ENCODE results near the gene DNAJB6. TPM values are rescaled to one million over a fixed set of nuclear protein-coding genes. Genes with fewer than 3 reads are reported as not detected.

The DNAJB6 gene
- polyA plus RNA-seq, 1 experiment: 105 TPM

GRCh38 chr7:157410831-157411556 lies 74.2 kb downstream of the DNAJB6 start:
- H3K27me3 ChIP-seq (ENCODE audit: control insufficient read depth, insufficient read depth, low read length): no peaks in the 10 kb centered on the region
- ChIA-PET CTCF (no interaction called here), POLR2A (no interaction called here)
- no peak for DNase-seq (ENCODE audit: low read depth)
- no peak overlapping the region for H3K4me3 ChIP-seq (ENCODE audit: low read depth, low read length)
- H3K36me3 ChIP-seq (ENCODE audit: control insufficient read depth, insufficient read depth, low read length): peaks cover 21% of the 10 kb centered on the region
- TF ChIP-seq CTCF (IDR thresholded peaks at IDR 0.05; ENCODE audit: insufficient read depth, low read depth, low read length): no peak

GRCh38 chr7:157411580-157411979 lies 74.8 kb downstream of the DNAJB6 start:
- no peak for DNase-seq (ENCODE audit: low read depth)
- TF ChIP-seq CTCF (IDR thresholded peaks at IDR 0.05; ENCODE audit: insufficient read depth, low read depth, low read length): no peak
- ChIA-PET CTCF (no interaction called here), POLR2A (no interaction called here)
- H3K36me3 ChIP-seq (ENCODE audit: control insufficient read depth, insufficient read depth, low read length): peaks cover 23% of the 10 kb centered on the region
- no peak overlapping the region for H3K4me3 ChIP-seq (ENCODE audit: low read depth, low read length)
- H3K27me3 ChIP-seq (ENCODE audit: control insufficient read depth, insufficient read depth, low read length): no peaks in the 10 kb centered on the region

- TF ChIP-seq CTCF (IDR thresholded peaks at IDR 0.05; ENCODE audit: insufficient read depth, low read depth, low read length): no peak
- Histone ChIP-seq H3K4me3 (ENCODE audit: low read depth, low read length) (no peak overlapping the region), H3K36me3 (ENCODE audit: control insufficient read depth, insufficient read depth, low read length) (peaks cover 21% of the 10 kb centered on the region), H3K27me3 (ENCODE audit: control insufficient read depth, insufficient read depth, low read length) (no peaks in the 10 kb centered on the region)
- ChIA-PET CTCF (no interaction called here), POLR2A (no interaction called here)
- peak; percentile 59 for DNase-seq (ENCODE audit: low read depth)
Observed at GRCh38 chr7:157412021-157412443, 75.2 kb downstream of the DNAJB6 start.

- H3K36me3 ChIP-seq (ENCODE audit: control insufficient read depth, insufficient read depth, low read length): peaks cover 18% of the 10 kb centered on the region
- H3K27me3 ChIP-seq (ENCODE audit: control insufficient read depth, insufficient read depth, low read length): no peaks in the 10 kb centered on the region
- no peak overlapping the region for H3K4me3 ChIP-seq (ENCODE audit: low read depth, low read length)
- ChIA-PET POLR2A (no interaction called here), CTCF (no interaction called here)
- no peak for TF ChIP-seq CTCF (IDR thresholded peaks at IDR 0.05; ENCODE audit: insufficient read depth, low read depth, low read length)
- DNase-seq (ENCODE audit: low read depth): no peak
Observed at GRCh38 chr7:157412491-157413180, 75.8 kb downstream of the DNAJB6 start.

- TF ChIP-seq CTCF (IDR thresholded peaks at IDR 0.05; ENCODE audit: insufficient read depth, low read depth, low read length): no peak
- peaks cover 25% of the 10 kb centered on the region for H3K36me3 ChIP-seq (ENCODE audit: control insufficient read depth, insufficient read depth, low read length)
- CTCF ChIA-PET: interaction anchor here (1.5 kb wide), 1 partner anchor 18 kb away, joined by 4 read pairs; no protein-coding TSS in a partner anchor
Observed at GRCh38 chr7:157413881-157414701, 77.3 kb downstream of the DNAJB6 start.

More at GRCh38 chr7:157413881-157414701, 77.3 kb downstream of the DNAJB6 start:
- POLR2A ChIA-PET: no interaction called here
- no peaks in the 10 kb centered on the region for H3K27me3 ChIP-seq (ENCODE audit: control insufficient read depth, insufficient read depth, low read length)
- no peak overlapping the region for H3K4me3 ChIP-seq (ENCODE audit: low read depth, low read length)
- no peak for DNase-seq (ENCODE audit: low read depth)

Measured in BJ (cell line).